Prostate gland (tissue), 2 donors: ENCODE results near the gene PROX1. TPM values are rescaled to one million over a fixed set of nuclear protein-coding genes. Genes with fewer than 3 reads are reported as not detected.

ENCODE experiments used
- DNase-seq: peaks from one replicate; pipeline ENCODE4 v3.0.0-alpha.2; 2019; ENCODE audit warnings: low spot score
- H3K27ac ChIP-seq, 2 donors: fragments of 200-600 bp; sonication (generic); 2 replicates each; pipeline ENCODE4 v1.5.1; 2017 to 2019
- H3K27me3 ChIP-seq: fragments of 200-600 bp; sonication (generic); replicated peaks from 2 replicates; pipeline ENCODE4 v1.5.1; 2019; ENCODE audit not compliant: insufficient read depth
- H3K36me3 ChIP-seq, 2 donors: fragments of 200-600 bp; sonication (generic); 1 replicate in 1 of 2; 2 replicates in 1 of 2; pipeline versions ENCODE4 v1.5.1 to v1.8.1; 2017 to 2019
- H3K4me1 ChIP-seq: fragments of 200-600 bp; sonication (generic); replicated peaks from 2 replicates; pipeline ENCODE4 v1.5.1; 2019
- H3K4me3 ChIP-seq, 2 donors: fragments of 200-600 bp; sonication (generic); 2 replicates each; pipeline ENCODE4 v1.5.1; 2017 to 2019
- H3K9me3 ChIP-seq: fragments of 200-600 bp; sonication (generic); 2 replicates; pipeline ENCODE4 v1.5.1; 2017
- POLR2A ChIP-seq: fragments of 450-650 bp; IDR thresholded peaks from one replicate; pipeline ENCODE4 v1.6.1; 2016; ENCODE audit warnings: antibody characterized with exemption, mild to moderate bottlenecking
- POLR2AphosphoS5 ChIP-seq: sonication (generic); formaldehyde crosslinking; IDR thresholded peaks from one replicate; pipeline ENCODE4 v1.6.1; 2017; ENCODE audit warnings: antibody characterized with exemption
- WGBS: methylation state at CpG from one replicate; pipeline ENCODE4 v1.1.5; 2018; 5-methylcytosine and 5-hydroxymethylcytosine counted together
- intact Hi-C: fragments of 100-400 bp; cut with DNase I; formaldehyde crosslinking; loops from one replicate; pipeline ENCODE4 v1.14.2; 2022
- total RNA-seq, 2 donors: library from RNA; depleted of rRNA; stranded (reverse); fragments of >200 nt; gene quantifications; one replicate each; pipeline ENCODE4 v1.1.0, GENCODE V29; 2016
- TF ChIP-seq, protein P1 (sequence below), 4 experiments: fragments of 200-600 bp in 2 of 4; fragments of 450-650 bp in 2 of 4; sonication (generic) in 2 of 4; IDR thresholded peaks; 1 replicate in 3 of 4; 2 replicates in 1 of 4; pipeline ENCODE4 v1.5.1; 2016 to 2019; ENCODE audit warnings: antibody characterized with exemption in 4 of 4, mild to moderate bottlenecking in 2 of 4, moderate library complexity in 2 of 4

PROX1 gene
- total RNA-seq, 2 donors from 2014 or later = 1.1 to 6.2 TPM

DNA sequence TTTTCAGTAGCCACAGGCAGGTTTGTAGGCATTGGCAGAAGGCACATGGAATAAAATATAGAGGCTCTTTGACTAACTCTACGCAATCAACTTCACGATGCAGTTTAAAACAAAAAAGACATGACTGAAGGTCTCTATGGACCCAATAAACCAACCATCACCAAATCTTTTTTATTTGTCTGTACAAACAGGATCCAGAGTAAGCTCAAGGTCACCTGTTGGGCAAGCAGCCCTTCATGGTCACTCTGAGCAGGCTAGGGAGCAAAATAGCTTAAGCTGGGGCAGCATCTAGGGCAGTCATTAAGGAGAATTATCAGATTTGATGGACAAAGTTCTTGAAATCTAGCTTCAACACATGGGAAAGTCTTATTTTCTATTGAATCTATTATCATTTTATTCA is 26.8 kb upstream of the PROX1 start:
- no peak for TF ChIP-seq POLR2AphosphoS5
- TF ChIP-seq, protein P1, sequence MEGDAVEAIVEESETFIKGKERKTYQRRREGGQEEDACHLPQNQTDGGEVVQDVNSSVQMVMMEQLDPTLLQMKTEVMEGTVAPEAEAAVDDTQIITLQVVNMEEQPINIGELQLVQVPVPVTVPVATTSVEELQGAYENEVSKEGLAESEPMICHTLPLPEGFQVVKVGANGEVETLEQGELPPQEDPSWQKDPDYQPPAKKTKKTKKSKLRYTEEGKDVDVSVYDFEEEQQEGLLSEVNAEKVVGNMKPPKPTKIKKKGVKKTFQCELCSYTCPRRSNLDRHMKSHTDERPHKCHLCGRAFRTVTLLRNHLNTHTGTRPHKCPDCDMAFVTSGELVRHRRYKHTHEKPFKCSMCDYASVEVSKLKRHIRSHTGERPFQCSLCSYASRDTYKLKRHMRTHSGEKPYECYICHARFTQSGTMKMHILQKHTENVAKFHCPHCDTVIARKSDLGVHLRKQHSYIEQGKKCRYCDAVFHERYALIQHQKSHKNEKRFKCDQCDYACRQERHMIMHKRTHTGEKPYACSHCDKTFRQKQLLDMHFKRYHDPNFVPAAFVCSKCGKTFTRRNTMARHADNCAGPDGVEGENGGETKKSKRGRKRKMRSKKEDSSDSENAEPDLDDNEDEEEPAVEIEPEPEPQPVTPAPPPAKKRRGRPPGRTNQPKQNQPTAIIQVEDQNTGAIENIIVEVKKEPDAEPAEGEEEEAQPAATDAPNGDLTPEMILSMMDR (IDR thresholded peaks at IDR 0.05) = no peak
- no peak for TF ChIP-seq POLR2A
- intact Hi-C loops = no loop called here
- 91% methylated on average over 2 of the region's 2 CpGs for WGBS

DNA sequence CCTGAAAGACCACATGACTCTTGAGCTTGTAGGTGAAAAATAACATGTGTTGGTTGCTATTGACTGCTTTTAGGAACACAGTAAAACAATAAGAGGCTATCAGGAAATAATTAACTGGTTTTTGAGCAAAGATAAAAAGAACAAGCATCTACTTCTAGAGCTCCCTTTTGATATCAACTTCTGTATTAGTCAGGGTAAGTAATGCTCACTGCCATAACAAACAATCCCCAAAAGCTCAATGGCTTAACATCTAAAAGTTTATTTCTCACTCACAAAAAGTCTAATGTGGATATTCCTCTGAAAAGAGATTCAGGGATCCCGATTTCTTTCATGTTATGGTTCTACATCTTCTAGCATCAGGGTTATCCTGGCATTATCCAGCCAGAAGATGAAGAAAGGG is 25.3 kb upstream of the PROX1 start:
- H3K27ac ChIP-seq = no peak overlapping the region
- TF ChIP-seq POLR2AphosphoS5 = no peak
- intact Hi-C loops = no loop called here
- H3K9me3 ChIP-seq = no peaks in the 10 kb centered on the region
- no peaks in the 10 kb centered on the region for H3K36me3 ChIP-seq
- H3K27me3 ChIP-seq = no peaks in the 10 kb centered on the region
- H3K4me1 ChIP-seq = no peaks in the 10 kb centered on the region
- 97% methylated on average over 1 of the region's 1 CpG for WGBS
- no peak for DNase-seq
- H3K4me3 ChIP-seq = no peak overlapping the region

More for the DNA sequence above, 26.8 kb upstream of the PROX1 start:
- no peaks in the 10 kb centered on the region for H3K36me3 ChIP-seq
- H3K4me3 ChIP-seq = no peak overlapping the region
- H3K27ac ChIP-seq = no peak overlapping the region
- H3K4me1 ChIP-seq = no peaks in the 10 kb centered on the region
- no peaks in the 10 kb centered on the region for H3K9me3 ChIP-seq
- DNase-seq = no peak
- H3K27me3 ChIP-seq = no peaks in the 10 kb centered on the region

DNA sequence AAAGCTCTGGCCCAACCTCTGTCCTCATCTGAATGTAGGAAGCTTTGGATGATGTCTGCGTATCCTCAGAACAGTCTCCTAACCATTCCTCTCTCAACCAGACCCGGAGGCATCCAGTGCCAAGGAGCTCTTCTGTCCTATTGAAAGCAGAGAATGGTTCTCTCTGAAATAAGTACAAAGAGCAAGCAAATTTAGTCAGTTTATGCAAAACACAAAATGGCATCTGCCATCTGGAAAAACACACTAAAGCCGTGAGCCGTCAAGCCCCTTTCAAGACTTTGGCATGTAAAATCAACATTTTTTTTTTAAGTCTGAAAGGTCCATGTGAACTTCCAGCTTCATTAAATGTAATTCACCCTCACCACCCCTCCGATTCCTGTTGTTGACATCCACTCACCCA is 21.7 kb upstream of the PROX1 start:
- DNase-seq = no peak
- TF ChIP-seq POLR2AphosphoS5 = no peak
- no peak for TF ChIP-seq POLR2A
- TF ChIP-seq, protein P1 (IDR thresholded peaks at IDR 0.05) = no peak
- Histone ChIP-seq H3K4me1 (no peaks in the 10 kb centered on the region), H3K9me3 (no peaks in the 10 kb centered on the region), H3K4me3 (no peak overlapping the region), H3K36me3 (no peaks in the 10 kb centered on the region), H3K27ac (no peak overlapping the region), H3K27me3 (no peaks in the 10 kb centered on the region)
- 88% methylated on average over 5 of the region's 5 CpGs for WGBS
- intact Hi-C loops = no loop called here

DNA sequence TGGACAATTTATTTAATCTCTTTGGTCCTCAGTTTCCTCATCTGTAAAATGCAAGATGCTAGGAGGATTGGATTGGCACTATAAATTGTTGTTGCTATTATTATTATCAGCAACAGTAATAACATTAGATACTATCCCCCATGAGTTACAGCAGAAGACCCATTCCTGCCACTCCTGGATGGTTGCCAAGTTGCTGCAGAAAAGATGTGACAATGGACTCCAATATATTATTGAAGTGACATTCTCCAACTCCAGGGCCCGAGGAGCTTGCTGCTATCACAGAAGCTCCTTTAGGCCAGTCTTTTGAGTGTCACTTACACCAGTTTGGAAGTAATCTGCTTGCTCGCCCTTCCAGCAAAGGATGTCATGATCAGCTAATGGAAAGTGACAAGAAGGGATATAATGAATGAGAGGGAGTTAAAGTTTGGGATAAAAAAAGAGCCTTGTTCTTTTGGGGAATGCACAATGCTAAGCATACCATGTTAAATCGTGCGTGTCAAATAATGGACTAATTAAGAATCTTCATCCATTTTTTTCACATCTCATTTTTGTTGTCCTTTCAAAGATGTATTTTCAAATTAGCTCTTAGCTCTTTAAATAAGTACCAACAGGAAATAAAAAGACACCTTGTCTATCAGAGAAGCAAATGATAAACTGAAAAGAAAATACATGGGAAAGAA is 19.5 kb upstream of the PROX1 start:
- WGBS = 74% methylated on average over 4 of the region's 4 CpGs
- Histone ChIP-seq H3K4me3 (no peak overlapping the region), H3K9me3 (no peaks in the 10 kb centered on the region), H3K4me1 (no peaks in the 10 kb centered on the region), H3K27ac (no peak overlapping the region), H3K36me3 (no peaks in the 10 kb centered on the region), H3K27me3 (no peaks in the 10 kb centered on the region)
- intact Hi-C loops = no loop called here
- DNase-seq = no peak
- TF ChIP-seq, protein P1 (IDR thresholded peaks at IDR 0.05) = no peak
- TF ChIP-seq POLR2A = no peak
- TF ChIP-seq POLR2AphosphoS5 = no peak

DNA sequence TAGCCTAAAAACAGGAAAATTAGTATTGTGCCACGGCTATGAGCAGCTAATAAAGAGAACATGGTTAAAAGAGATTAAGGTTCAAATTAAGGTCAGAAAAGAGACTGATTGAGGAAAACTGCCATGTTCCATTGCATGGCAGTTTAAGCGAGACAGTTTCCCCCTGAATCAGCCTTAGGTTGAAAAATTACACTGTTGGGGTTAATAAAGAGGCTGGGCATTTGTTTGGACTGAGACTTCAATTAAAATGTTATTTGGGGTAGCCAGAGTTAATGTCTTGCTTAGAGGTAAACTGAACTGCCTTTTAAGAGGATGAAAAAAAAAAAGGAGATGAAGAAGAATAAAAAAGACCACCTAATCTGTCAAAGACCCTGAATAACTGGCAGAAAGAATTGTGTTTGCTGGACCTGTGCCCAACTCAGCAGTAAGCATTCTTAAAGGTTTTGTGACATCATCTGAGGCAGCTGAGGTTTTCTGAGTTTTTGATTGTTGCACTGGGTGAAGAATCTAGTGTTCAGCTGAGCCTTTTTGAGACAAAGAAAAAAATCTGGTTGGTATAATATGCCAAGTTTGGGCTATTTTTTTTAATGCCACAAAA is 17.7 kb upstream of the PROX1 start:
- Histone ChIP-seq H3K27me3 (no peaks in the 10 kb centered on the region), H3K36me3 (no peaks in the 10 kb centered on the region), H3K4me3 (no peak overlapping the region), H3K9me3 (no peaks in the 10 kb centered on the region), H3K4me1 (no peaks in the 10 kb centered on the region), H3K27ac (no peak overlapping the region)
- intact Hi-C loops = no loop called here
- no peak for TF ChIP-seq POLR2AphosphoS5
- TF ChIP-seq, protein P1 (IDR thresholded peaks at IDR 0.05) = no peak
- TF ChIP-seq POLR2A = no peak
- DNase-seq = no peak
- 45% methylated on average over 2 of the region's 2 CpGs for WGBS
